GM23248 (cell line): ENCODE measurements around the gene KDM3A.

Experiments used
- EZH2 ChIP-seq: fragments of 200-600 bp; sonication (generic); IDR thresholded peaks from 2 replicates; pipeline ENCODE4 v1.6.1; 2018; ENCODE audit warnings: antibody characterized with exemption, mild to moderate bottlenecking; ENCODE audit not compliant: insufficient read depth, poor library complexity, severe bottlenecking
- EZH2phosphoT487 ChIP-seq: fragments of 200-600 bp; sonication (generic); IDR thresholded peaks from 2 replicates; pipeline ENCODE4 v1.6.1; 2018; ENCODE audit warnings: antibody characterized with exemption, moderate library complexity, mild to moderate bottlenecking, low read depth; ENCODE audit not compliant: insufficient read depth

DNA sequence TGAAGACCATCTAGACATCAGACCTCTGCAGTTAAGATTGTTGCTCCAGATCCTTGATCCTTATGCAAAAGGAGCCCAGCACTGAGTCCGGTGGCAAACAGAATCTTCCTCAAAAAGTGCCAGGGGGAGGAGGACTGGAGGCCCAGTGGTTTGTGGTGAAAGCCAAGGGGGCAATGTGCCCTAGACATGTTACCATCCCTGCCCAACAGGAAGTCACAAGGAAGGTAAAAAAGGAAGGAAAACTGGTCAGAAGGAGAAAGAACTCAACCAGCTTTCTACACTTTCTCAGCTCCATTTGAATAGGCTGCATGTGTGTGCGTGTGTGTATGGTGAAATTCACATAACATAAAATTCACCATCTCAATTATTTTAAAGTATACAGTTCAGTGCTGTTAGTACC, 25.0 kb upstream of the KDM3A start:
- TF ChIP-seq EZH2phosphoT487 (no peak), EZH2 (no peak)
